Hematopoietic multipotent progenitor cell treated with erythropoietin and hydrocortisone succinate and interleukin-3 and kit ligand, for 8 days (in vitro differentiated cells): Measurements from ENCODE around the gene TSPAN7.

ENCODE experiments used
- DNase-seq: peaks from one replicate; pipeline ENCODE4 v3.0.0-alpha.2; 2015

Gene TSPAN7

DNA sequence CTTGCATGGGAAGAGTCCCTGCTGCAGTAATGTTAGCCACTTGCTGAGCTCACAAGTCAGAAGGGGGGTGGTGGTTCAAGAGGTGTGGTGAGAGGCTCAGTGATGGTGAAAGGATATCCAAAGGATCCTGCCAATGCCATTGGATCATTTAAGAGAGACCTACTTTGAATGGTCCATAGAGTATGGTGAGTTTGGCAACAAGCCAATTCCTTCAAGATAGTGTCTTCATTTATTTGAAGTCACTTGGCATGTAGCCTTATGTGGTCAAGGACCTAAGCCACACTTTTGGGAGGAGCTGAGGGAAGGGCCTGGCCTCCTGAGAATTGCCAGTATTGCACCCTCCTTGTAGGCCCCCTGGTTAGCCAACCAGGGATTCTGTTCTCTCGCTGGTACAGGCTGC is 87.9 kb downstream of the TSPAN7 start:
- DNase-seq = peak; percentile 94

GRCh38 chrX:38649674-38650647 is 88.6 kb downstream of the TSPAN7 start:
- DNase-seq = peak; percentile 91

DNA sequence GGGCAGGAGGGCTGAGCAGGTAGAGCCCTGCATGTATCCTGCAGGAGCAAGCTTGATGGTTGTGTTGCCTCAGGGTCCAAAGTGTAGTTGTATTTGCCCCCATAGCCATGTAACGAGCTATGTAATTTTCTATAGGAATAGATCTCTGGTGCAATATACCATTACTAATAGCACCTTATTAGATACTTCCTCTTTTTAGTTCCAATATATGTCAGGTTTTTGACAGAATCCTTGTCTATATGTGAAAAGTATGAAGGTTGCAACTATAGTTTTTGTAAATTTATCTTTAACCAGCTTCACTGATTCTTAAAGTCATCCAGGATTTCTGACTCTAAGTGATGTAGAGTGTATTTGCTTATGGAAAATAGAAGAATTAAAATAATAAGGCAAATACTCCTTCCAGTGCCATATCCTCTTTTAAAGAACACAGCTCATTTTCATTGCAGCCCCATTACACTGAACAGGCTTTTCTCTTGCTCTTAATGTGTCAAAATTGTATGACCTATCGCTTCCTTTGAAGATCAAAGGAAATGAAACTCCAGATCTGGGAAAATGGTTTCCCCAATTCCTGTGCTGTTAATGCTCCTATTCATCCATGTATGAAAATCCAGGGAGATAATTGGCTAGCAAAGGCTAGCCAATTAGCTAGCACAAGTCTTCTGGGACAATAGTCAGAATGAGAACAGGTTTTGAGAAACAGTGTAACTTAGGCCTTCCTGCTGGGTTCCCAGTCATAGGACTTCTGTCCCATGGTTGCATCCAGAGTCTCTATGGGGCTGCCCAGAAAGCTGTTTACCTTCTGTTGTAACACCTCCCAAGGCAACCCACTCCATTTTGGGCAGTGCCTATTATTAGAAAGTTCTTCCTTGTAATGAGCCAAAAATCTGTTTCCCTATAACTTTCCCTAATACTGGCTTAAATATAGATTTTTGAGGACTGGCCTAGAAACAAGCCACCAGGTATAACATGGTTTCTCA is 90.6 kb downstream of the TSPAN7 start:
- DNase-seq = no peak

- DNase-seq = peak; percentile 97
Measured at GRCh38 chrX:38652934-38653442, 91.6 kb downstream of the TSPAN7 start.

DNA sequence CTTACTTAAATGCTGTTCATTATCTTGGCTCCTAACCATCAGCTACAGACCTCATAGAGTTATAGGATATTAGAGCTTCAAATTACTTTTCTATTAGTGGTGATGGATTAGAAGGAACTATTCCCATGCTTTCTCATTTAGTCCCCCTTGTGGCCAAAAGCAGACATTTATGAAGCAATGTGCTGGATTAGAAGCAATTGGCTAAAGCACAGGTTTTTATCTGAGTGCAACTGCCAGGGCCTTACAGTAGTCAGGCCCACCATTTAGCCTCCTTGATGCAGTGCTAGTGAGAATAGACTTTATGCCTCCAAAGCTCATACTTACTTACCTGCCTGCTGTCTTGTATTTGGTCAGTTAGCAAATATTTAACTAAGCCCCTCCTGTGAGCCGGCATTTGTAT is 93.0 kb downstream of the TSPAN7 start:
- peak; percentile 89 for DNase-seq

- peak; percentile 85 for DNase-seq
Measured at GRCh38 chrX:38656350-38656915, 95.1 kb downstream of the TSPAN7 start.

GRCh38 chrX:38657562-38657961 is 96.2 kb downstream of the TSPAN7 start:
- no peak for DNase-seq

- no peak for DNase-seq
Measured at GRCh38 chrX:38660395-38661102, 99.2 kb downstream of the TSPAN7 start.

DNA sequence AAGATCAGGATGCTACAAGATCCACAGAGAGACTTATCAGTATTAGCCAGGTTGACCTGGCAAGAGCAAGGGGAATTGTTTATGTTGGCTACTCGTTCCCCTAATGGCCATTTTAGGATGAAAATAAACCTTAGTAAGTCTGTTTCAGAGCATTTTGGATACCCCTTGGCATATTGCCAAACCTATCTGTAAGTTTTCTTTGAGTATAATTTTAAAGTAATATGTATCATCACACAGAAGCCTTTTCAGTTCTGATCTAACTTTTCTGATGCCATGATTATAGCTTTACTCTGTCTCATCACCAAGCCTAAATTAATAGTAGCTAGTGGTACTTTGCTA is 99.7 kb downstream of the TSPAN7 start:
- DNase-seq = no peak

DNA sequence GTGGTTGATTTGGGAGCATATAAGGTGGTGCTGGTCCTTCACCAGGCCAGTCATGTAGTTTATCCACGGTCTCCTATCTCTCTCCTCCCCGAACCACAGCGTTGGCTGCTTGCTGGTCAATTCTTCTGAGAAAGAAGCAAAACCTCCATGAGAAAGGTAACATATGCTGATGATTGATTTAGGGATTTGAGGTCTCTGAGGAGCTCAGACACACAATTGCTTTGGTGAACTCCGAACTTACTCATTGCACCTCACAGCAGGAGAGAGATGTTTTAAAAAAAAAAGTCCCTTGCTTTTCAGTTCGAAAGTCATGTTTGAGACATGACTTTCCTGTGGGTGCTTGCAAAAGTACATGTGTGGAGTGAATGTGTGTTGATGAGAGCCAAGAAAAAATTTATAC is 100.2 kb downstream of the TSPAN7 start:
- DNase-seq = no peak

DNA sequence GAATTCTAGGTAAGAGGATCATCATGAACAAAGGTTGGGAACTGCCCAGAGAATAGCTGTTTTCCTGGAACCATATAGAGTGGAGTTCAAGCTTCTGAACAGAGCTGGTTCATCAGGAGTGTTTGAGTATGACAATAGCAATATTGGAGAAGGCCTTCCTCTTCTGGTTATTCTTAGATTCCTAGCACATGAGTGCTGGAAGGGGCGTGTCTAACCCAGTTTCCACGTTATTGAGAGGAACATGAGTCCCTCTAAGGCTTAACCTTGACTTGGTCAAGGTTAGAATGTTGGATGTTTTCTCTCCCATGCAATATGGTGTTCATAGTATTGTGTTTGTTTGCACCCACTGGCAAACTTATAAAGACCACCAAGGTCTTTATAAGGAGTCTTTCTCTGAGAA is 101.3 kb downstream of the TSPAN7 start:
- DNase-seq = no peak

- DNase-seq = peak; percentile 60
Measured at GRCh38 chrX:38664285-38664684, 102.9 kb downstream of the TSPAN7 start.

GRCh38 chrX:38666909-38667308 is 105.6 kb downstream of the TSPAN7 start:
- no peak for DNase-seq

- DNase-seq = no peak
Measured at GRCh38 chrX:38668771-38669170, 107.4 kb downstream of the TSPAN7 start.

- no peak for DNase-seq
Measured at GRCh38 chrX:38669428-38669827, 108.1 kb downstream of the TSPAN7 start.

- no peak for DNase-seq
Measured at GRCh38 chrX:38672646-38673045, 111.3 kb downstream of the TSPAN7 start.

DNA sequence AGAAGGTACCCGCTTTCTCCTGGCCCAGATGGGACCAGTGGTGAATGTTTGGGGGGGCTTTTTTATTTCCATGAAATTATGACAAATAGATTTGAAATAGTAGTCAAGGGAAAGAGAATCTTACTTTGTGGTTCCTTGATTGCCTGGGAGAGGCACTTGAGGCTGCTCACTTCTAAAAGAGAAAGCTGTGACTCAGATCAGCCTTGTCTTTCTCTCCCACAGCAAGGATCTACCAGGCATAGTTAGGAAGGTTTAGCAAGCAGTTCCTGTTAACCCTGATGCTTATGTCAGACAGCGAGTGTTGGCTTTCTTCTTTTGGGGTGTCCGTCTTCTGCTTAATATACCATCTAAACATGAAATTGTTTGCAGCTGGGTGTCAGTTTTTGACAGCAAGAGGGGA is 114.5 kb downstream of the TSPAN7 start:
- DNase-seq = no peak

DNA sequence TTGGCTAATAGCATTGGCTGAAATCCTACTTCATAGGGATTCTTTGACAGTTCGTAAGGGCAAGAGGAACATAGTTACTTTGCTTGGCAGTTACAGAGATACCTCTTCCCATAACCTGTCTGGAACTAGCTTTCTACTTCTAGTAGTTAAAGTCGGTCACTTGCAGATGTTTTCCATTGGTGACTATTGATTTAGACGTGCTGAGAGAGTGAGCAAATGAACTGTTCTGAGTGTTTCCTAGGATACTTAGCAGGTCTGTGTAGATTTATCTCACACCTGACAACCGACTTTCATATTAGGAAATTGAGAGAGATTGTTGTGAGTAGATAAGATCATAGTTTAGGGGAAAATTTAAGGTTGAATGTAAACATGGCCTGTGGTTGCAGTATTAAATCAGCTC is 116.8 kb downstream of the TSPAN7 start:
- DNase-seq = no peak

DNA sequence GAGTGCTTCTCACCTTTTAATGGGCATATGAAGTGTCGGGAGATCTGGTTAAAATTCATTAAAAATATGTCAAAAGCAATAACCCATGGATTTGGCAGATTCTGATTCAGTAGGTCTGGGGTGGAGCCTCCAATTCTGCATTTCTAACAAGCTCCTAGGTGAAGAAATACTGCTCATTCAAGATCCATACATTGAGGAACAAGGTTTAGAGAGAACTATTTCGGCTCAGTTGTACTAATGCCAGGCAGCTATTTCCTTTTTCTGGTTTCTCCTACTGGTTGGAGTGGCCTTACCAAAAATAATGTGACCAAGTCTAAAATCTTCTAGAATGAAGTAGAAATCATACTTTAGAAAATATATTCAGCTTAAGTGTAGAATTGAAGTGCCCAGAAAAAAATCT is 117.5 kb downstream of the TSPAN7 start:
- no peak for DNase-seq

DNA sequence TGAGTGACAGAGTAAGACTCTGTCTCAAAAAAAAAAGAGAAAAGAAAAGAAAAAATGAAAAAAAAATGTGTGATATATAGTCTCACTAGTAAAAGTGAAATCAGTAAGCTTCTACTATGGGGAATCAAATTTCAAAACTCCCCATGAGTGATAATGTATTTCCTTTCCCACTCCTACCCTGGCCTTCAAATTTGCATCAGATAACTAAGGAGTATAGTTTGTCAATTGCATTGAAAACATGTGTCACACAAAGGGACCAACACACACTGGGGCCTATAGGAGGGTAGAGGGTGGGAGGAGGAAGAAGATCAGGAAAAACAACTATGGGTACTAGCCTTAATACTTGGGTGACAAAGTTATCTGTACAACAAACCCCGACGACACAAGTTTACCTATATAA is 118.4 kb downstream of the TSPAN7 start:
- no peak for DNase-seq

DNA sequence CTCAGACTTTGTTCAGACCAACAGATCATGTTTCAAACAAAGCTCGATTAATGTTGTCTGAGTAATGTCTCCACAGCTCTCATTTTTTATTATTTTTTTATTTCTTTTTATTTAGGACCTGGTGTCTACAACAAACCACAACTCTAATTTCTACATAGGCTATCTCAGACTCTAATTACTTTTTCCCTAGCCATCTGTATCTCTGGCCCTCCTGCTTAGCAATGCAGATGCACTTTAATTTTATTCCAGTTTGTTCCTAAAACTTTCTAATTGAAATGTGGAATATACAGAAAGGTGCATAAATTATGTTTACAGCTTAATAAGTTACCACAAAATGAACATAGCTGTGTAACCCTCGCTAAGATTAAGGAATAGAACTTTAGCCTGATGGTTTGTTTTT is 120.8 kb downstream of the TSPAN7 start:
- DNase-seq = no peak

- no peak for DNase-seq
Measured at GRCh38 chrX:38692961-38693360, 131.6 kb downstream of the TSPAN7 start.
